Right lobe of liver (tissue), 6 donors: Measurements from ENCODE around the gene PARP14. TPM values are rescaled to one million over a fixed set of nuclear protein-coding genes. Genes with fewer than 3 reads are reported as not detected.
A peak's percentile ranks its signal among the peaks of the same experiment; 100 is the strongest.

Experiments
- ATAC-seq, 4 donors: fragments of 200-7000 bp; cut with Tn5 transposase; one replicate each; pipeline ENCODE4 v1.9.1; 2020; ENCODE audit warnings: mild to moderate bottlenecking in 4 of 4, moderate library complexity in 4 of 4
- DNase-seq, 3 donors: peaks; one replicate each; pipeline ENCODE4 v3.0.0-alpha.2; 2020
- H3K27ac ChIP-seq, 3 donors: fragments of 200-600 bp; one replicate each; pipeline ENCODE4 v1.8.0; 2022
- H3K27me3 ChIP-seq, 2 donors: fragments of 200-600 bp; one replicate each; pipeline ENCODE4 v1.8.0; 2022
- H3K36me3 ChIP-seq, 4 donors: fragments of 200-600 bp; sonication (generic) in 1 of 4; one replicate each; pipeline versions ENCODE4 v1.5.1 to v1.8.0; 2017 to 2022; ENCODE audit warnings: control low read depth in 1 of 4
- H3K4me1 ChIP-seq, 4 donors: fragments of 200-600 bp; sonication (generic) in 1 of 4; one replicate each; pipeline versions ENCODE4 v1.5.1 to v1.8.0; 2017 to 2022; ENCODE audit warnings: control low read depth in 1 of 4
- H3K4me3 ChIP-seq, 3 donors: fragments of 200-600 bp; one replicate each; pipeline ENCODE4 v1.8.0; 2022
- H3K9me3 ChIP-seq, 4 donors: fragments of 200-600 bp; sonication (generic) in 1 of 4; one replicate each; pipeline versions ENCODE4 v1.5.1 to v1.8.0; 2017 to 2022; ENCODE audit warnings: control low read depth in 1 of 4
- CTCF ChIP-seq, 4 donors: fragments of 200-600 bp in 3 of 4; fragments of 450-650 bp in 1 of 4; IDR thresholded peaks; one replicate each; pipeline versions ENCODE4 v1.5.1 to v1.8.0; 2016 to 2022; ENCODE audit warnings: antibody characterized with exemption in 4 of 4, mild to moderate bottlenecking in 2 of 4
- POLR2A ChIP-seq: fragments of 450-650 bp; IDR thresholded peaks from one replicate; pipeline ENCODE4 v1.6.1; 2017; ENCODE audit warnings: antibody characterized with exemption, mild to moderate bottlenecking
- WGBS: methylation state at CpG from one replicate; pipeline ENCODE4 v1.1.6; 2018; ENCODE audit warnings: low coverage, low lambda C conversion rate; ENCODE audit not compliant: insufficient coverage; ENCODE audit errors: missing lambda C conversion rate; 5-methylcytosine and 5-hydroxymethylcytosine counted together
- intact Hi-C, 2 donors: fragments of 100-400 bp; cut with DNase I; formaldehyde crosslinking; loops; one replicate each; pipeline versions ENCODE4 v1.11.2 to v1.14.1; 2022
- total RNA-seq, 6 experiments: library from RNA; depleted of rRNA in 2 of 6; stranded (reverse); fragments of >200 nt in 2 of 6; fragmentation: NEBNext Ultra II Directional in 3 of 6; extraction: Animal tissue kit (Norgen Biotek cat#: 25700) in 3 of 6; gene quantifications; one replicate each; pipeline versions ENCODE4 v1.1.0 to v1.2.4, GENCODE V29; 2016 to 2023
- donor health status: DM: no; HTN: yes; CAD: no.
- donor health status: DM: no; HTN: no; CAD: no.
- donor health status: DM: no; HTN: no; CAD: no.
- donor health status: DM: no; HTN: yes; CAD: no.
- donor health status: DM: no; HTN: yes; CAD: no.

PARP14 gene
- total RNA-seq, 6 experiments from 2014 or later, result 35.2 to 111 (median 37.3) TPM

- Histone ChIP-seq H3K27ac (peak overlapping the region in 1 of 3 donors; percentile 57), H3K4me1 (peaks cover 0 to 23% (median 4%) of the 10 kb centered on the region in 4 donors), H3K9me3 (no peaks in the 10 kb centered on the region), H3K4me3 (no peak overlapping the region), H3K27me3 (no peaks in the 10 kb centered on the region), H3K36me3 (peaks cover 0 to 74% (median 16%) of the 10 kb centered on the region in 4 donors)
- WGBS, result 46% methylated on average over 3 of the region's 3 CpGs
- intact Hi-C loops, result no loop called here
- peak; percentile 85 to 92 (median 88) for ATAC-seq
- DNase-seq, result no peak
- TF ChIP-seq CTCF (IDR thresholded peaks at IDR 0.05), result no peak
- no peak for TF ChIP-seq POLR2A
Observed at GRCh38 chr3:122692674-122693073, 12.0 kb downstream of the PARP14 start.

DNA sequence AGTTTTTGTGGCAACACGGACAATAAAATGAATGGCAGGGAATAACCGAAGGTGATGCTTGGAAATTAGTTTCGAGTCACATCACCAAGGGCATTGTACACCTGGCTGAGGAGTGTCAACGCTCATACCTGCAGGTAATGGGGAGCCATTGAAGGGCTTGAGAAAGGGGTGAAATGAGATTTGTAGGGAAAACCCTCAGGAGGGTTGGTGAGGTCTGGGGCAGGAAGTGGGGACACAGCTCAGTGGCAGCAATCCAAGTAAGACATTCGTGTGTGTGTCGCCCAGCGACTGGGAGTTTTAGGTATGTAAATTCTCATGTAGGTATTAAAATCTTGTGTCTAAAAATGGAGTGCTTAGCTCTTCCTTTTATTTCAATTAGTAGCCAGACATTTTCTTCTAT lies 14.3 kb downstream of the PARP14 start:
- intact Hi-C loops, result no loop called here
- H3K27me3 ChIP-seq, result no peaks in the 10 kb centered on the region
- H3K4me3 ChIP-seq, result no peak overlapping the region
- H3K4me1 ChIP-seq, result peaks cover 0 to 23% (median 4%) of the 10 kb centered on the region in 4 donors
- 85% methylated on average over 7 of the region's 7 CpGs for WGBS
- no peaks in the 10 kb centered on the region for H3K9me3 ChIP-seq
- no peak overlapping the region for H3K27ac ChIP-seq
- DNase-seq (no peak), ATAC-seq (no peak)
- H3K36me3 ChIP-seq, result peaks cover 0 to 88% (median 19%) of the 10 kb centered on the region in 4 donors
- TF ChIP-seq CTCF (IDR thresholded peaks at IDR 0.05) (no peak), POLR2A (no peak)

DNA sequence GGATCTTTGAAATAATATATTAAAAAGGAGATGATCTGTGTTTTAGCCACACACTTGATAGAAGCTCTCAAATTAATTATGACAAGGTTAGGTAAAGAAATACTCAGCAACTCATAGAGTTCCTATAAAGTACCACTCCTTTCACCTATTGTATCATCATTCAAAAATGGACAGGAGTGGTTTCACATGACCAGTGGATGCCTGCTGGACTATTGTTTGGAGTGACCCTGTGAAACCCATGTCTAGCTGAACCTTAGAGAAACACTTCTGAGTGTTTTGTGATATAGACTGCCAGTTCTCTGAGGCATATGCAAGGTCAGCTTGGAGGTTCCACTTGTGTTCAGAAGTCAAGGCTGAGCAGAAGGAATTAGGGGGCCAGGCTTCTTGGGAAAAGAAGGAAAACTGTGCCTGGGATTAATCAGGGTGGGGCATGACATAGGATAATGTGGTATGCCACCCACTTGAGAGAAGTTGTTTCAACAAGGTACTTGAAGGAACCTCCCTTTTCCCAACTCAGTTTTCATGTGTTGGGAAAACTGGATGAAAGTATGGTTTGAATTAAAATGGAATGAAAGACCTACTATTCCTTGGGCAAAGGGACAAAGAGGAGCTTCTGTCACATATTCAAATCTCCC lies 15.4 kb downstream of the PARP14 start:
- no peaks in the 10 kb centered on the region for H3K27me3 ChIP-seq
- H3K36me3 ChIP-seq, result peaks cover 0 to 92% (median 27%) of the 10 kb centered on the region in 4 donors
- intact Hi-C loops, result no loop called here
- no peak overlapping the region for H3K4me3 ChIP-seq
- no peak overlapping the region for H3K27ac ChIP-seq
- TF ChIP-seq POLR2A (no peak), CTCF (IDR thresholded peaks at IDR 0.05) (no peak)
- no peaks in the 10 kb centered on the region for H3K9me3 ChIP-seq
- peaks cover 0 to 21% (median 4%) of the 10 kb centered on the region in 4 donors for H3K4me1 ChIP-seq
- no peak for ATAC-seq
- no peak for DNase-seq

DNA sequence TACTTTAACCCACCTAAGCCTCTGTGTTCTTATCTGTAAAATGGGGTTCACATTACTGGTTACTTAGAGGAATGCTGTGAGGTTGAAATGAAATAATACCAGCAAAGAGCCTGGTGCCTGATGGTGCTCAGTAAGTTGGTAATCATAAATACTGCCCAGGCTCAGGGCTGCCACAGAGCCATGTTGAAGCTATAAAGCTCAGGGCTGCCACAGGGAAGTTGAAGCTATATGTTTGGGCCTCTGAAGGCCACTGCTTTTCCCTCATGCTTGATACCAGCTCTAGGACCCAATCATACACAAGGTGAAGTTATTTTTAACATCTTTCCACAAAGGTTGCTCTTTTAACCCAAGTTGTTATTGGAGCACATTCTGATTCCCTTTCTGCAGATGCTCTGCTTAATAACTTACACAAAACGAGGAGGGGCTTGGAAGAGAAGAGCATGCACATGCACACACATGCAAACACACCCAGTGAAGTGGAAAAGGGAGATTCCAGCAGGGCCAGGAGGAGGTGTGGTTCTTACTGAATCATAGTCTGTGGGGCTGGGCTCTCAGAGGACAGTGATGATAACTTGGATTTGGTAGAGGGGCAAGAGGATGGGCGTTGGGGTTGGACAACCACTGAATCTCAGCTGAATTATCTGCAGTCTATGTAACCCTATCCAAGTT lies 17.4 kb downstream of the PARP14 start:
- Histone ChIP-seq H3K4me3 (no peak overlapping the region), H3K27ac (no peak overlapping the region), H3K4me1 (peaks cover 0 to 5% (median 1%) of the 10 kb centered on the region in 4 donors), H3K36me3 (peaks cover 0 to 94% (median 31%) of the 10 kb centered on the region in 4 donors), H3K27me3 (no peaks in the 10 kb centered on the region), H3K9me3 (no peaks in the 10 kb centered on the region)
- ATAC-seq (no peak), DNase-seq (no peak)
- 49% methylated on average over 2 of the region's 2 CpGs for WGBS
- TF ChIP-seq POLR2A (no peak), CTCF (IDR thresholded peaks at IDR 0.05) (no peak)
- intact Hi-C loops, result no loop called here
